ENCODE measurements around the gene COL4A4.

GRCh38 chr2:227035711-227036367 lies 128.2 kb downstream of the COL4A4 start:
- TF ChIP-seq POLR2AphosphoS5 (IDR thresholded peaks at IDR 0.05; ENCODE audit: insufficient read depth in 1 of 2, low read depth in 1 of 2) = no peak
- no peak for TF ChIP-seq CTCF (IDR thresholded peaks at IDR 0.05)

All from vagina (tissue), 2 donors.